Right hindlimb (tissue), 1 donor: Measurements from ENCODE around the gene TMEM233.
"Not testable (repeated sequence)": the region's sequence is repeated elsewhere in the genome, so short reads cannot be mapped to it uniquely, and the experiment has no call there.

Experiments
- DNase-seq: peaks from one replicate; pipeline ENCODE4 v3.0.0-alpha.2; 2018

TMEM233 gene

GRCh38 chr12:119613319-119613936, 19.9 kb downstream of the TMEM233 start:
- no peak for DNase-seq

GRCh38 chr12:119614705-119615104, 21.1 kb downstream of the TMEM233 start:
- no peak for DNase-seq

GRCh38 chr12:119615518-119616475, 22.2 kb downstream of the TMEM233 start:
- DNase-seq: no peak

GRCh38 chr12:119618328-119618896, 24.8 kb downstream of the TMEM233 start:
- DNase-seq: not testable (repeated sequence)

- no peak for DNase-seq
Measured at GRCh38 chr12:119620490-119620889, 26.9 kb downstream of the TMEM233 start.

GRCh38 chr12:119621878-119622277, 28.3 kb downstream of the TMEM233 start:
- no peak for DNase-seq

- DNase-seq: peak; percentile 28
Measured at GRCh38 chr12:119624966-119625365, 31.4 kb downstream of the TMEM233 start.

GRCh38 chr12:119627019-119627643, 33.6 kb downstream of the TMEM233 start:
- DNase-seq: no peak

GRCh38 chr12:119627686-119628085, 34.1 kb downstream of the TMEM233 start:
- DNase-seq: no peak

GRCh38 chr12:119630223-119630780, 36.7 kb downstream of the TMEM233 start:
- DNase-seq: no peak

GRCh38 chr12:119630962-119631550, 37.5 kb downstream of the TMEM233 start:
- no peak for DNase-seq

GRCh38 chr12:119631930-119632678, 38.5 kb downstream of the TMEM233 start:
- no peak for DNase-seq

GRCh38 chr12:119634743-119635142, 41.2 kb downstream of the TMEM233 start:
- no peak for DNase-seq

GRCh38 chr12:119642986-119643385, 49.4 kb downstream of the TMEM233 start:
- DNase-seq: no peak

- DNase-seq: no peak
Measured at GRCh38 chr12:119644930-119645329, 51.4 kb downstream of the TMEM233 start.

GRCh38 chr12:119645535-119646059, 52.0 kb downstream of the TMEM233 start:
- DNase-seq: no peak

GRCh38 chr12:119649202-119649808, 55.7 kb downstream of the TMEM233 start:
- DNase-seq: no peak

GRCh38 chr12:119652665-119653064, 59.1 kb downstream of the TMEM233 start:
- DNase-seq: no peak

GRCh38 chr12:119657001-119657400, 63.4 kb downstream of the TMEM233 start:
- not testable (repeated sequence) for DNase-seq

- DNase-seq: not testable (repeated sequence)
Measured at GRCh38 chr12:119658166-119658565, 64.6 kb downstream of the TMEM233 start.
